DMS53 treated with DMSO at 0.1 percent for 48 hours (cell line): ENCODE data around the gene TMEM82.

Experiments
- DNase-seq: peaks from one replicate; lab custom pipeline; 2025; ENCODE audit not compliant: unreplicated experiment; lab: John Stamatoyannopoulos, UW

The TMEM82 gene

DNA sequence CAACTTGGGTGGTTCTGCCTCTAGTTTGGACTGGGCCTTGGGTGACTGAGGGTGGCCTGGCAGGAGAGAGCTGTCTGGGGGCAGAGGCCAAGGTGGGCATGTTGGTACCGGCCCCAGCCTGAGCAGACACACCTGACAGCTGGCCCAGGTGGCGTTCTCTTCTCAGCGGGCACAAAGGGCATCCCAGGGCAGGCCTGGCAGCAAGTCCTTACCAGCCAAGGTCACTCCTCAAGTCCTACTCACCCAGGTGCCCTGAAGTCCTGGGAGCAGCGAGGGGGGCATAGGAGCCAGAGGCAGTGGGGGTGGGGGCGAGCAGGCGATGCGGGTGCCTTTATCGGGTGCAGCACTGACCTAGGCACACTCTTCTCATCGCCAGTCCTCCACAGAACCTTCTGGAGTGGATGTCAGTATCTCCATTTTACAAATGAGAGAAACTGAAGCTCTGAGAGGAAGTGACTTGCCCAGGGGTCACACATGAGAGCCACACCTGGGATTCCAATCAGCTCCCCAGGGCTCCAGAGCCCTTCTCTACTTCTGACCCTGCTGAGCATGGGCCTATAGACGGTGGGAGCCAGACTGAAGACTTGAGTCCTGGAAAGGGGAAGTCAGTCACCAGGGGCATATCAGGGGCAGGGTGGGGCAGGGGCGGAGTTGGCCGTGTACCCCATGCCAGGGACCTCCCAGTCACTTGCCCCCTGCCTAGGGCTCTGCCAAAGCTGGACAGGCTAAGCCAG is 6.8 kb upstream of the TMEM82 start:
- peak; percentile 15 for DNase-seq

DNA sequence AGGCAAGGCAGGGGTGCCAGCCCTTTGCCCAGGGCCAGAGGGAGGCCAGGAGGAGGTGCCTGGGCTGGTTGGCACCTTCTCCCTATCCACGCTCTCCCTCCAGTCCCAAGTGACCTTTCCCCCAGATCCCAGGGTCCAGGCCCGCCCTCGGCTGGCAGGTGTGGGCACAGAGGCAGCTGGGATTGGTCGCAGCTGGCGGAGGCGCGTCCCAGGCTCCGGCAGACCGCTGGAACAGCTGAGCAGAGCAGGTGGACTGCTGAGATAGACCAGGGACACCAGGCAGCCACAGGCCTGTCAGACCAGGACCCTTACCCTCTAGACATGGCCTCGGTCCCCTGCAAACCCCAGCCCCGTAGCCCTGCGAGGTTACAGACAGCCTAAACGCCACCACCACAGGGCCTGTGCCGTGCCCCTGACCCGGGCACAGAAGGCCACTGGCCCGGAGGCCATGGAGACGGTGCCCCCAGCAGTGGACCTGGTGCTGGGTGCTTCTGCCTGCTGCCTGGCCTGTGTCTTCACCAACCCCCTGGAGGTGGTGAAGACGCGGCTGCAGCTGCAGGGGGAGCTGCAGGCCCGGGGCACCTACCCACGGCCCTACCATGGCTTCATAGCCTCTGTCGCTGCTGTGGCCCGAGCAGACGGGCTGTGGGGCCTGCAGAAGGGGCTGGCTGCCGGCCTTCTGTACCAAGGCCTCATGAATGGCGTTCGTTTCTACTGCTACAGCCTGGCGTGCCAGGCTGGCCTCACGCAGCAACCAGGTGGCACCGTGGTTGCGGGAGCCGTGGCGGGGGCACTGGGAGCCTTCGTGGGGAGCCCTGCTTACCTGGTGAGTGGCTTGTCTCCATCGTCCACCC is 6.0 kb upstream of the TMEM82 start, which contains the start of gene SLC25A34:
Gene SLC25A34 (plus strand): TSS at position 221 of the 854 bp plus-strand sequence. CDS start 228 bp downstream, at position 449.
- peak; percentile 93 for DNase-seq

DNA sequence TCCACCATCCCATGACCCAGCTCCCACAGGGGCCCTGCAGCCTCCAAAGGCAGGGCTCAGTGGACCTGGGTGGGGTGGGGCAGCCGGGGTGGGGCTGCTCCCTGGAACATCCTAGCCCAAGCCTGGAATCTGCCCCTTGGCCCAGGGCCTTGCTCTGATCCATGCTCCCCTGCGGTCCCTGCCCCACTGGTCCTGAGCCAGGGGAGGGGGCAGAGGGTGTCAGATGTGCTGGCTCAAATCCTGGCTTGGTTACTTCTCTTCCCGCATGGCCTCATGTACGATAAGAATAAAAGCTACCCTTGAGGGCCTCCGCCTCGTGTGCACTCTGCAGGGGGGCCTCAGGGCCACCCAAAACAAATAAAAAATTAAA is 5.4 kb upstream of the TMEM82 start:
- no peak for DNase-seq

DNA sequence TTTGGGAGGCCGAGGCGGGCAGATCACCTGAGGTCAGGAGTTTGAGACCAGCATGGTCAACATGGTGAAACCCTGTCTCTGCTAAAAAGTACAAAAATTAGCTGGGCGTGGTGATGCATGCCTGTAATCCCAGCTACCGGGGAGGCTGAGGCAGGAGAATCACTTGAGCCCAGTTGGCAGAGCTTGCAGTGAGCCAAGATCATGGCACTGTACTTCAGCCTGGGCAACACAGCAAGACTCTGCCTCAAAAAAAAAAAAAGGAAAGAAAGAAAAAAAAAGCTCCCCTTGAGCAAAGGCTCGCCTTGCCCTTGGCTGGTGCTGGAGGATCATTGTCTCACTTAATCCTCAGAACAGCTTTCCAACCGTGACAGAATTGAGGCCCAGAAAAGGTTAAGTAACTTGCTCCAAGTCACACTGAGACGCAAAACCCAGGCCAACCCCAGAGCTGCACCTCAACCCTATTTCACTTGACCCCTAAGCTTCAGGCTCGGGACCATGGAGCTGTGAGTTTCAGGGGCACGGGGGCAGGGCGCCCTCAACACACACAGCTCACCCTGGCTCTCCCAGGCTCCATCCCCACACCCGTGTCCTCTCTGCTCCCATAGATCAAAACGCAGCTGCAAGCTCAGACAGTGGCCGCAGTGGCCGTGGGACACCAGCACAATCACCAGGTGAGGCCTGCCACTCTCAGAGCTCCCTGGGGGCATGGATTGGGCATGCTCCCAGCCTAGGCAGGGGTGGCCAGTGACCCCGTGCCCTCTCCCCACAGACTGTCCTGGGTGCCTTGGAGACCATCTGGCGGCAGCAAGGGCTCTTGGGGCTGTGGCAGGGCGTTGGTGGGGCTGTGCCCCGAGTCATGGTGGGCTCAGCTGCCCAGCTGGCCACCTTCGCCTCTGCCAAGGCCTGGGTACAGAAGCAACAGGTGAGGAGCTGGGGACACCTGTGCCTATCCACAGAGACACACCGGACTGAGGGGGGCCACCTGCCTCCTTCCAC is 4.7 kb upstream of the TMEM82 start:
- DNase-seq = no peak

DNA sequence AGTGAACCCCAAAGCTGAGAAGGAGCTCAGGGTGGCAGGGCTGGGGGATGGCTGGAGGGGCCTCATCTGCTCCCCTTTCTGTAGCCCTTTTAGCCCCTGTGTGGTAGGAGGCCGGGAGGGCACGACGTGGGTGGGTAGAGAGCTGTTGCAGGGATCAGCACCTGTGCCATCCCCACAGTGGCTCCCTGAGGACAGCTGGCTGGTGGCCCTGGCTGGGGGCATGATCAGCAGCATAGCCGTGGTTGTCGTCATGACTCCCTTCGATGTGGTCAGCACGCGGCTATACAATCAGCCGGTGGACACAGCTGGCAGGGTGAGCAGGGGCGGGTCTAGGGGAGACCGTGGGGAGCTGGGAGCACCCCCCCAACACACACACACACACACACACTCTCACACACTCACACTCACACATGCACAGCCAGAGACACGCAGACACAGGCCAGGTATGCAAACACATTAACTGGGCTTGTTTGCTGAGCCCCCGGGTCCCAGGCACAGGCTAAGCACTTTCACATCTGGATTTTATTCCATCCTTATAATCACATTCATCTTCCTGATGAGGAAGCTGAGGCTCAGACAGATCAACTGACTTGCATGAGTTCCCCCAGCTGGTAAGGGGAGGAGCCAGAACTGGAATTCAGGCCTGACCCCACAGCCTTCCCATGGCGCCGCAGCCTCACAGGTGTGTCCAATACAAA is 3.7 kb upstream of the TMEM82 start:
- DNase-seq = no peak

DNA sequence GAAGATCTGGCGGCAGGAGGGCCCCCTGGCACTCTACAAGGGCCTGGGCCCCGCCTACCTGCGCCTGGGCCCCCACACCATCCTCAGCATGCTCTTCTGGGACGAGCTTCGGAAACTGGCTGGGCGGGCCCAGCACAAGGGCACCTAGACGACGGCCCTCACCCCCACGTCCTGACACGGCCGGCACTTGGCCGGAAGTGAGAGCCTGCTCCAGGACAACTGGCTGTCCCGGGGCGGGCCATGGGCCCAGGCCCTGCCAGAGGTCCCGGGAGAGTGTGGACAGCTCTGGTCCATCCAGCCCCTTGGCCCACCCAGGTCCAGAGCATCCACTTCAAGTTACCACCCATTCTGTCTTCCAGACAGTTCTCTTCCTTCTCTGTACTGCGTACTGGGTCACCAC is 3.0 kb upstream of the TMEM82 start:
- DNase-seq = no peak

DNA sequence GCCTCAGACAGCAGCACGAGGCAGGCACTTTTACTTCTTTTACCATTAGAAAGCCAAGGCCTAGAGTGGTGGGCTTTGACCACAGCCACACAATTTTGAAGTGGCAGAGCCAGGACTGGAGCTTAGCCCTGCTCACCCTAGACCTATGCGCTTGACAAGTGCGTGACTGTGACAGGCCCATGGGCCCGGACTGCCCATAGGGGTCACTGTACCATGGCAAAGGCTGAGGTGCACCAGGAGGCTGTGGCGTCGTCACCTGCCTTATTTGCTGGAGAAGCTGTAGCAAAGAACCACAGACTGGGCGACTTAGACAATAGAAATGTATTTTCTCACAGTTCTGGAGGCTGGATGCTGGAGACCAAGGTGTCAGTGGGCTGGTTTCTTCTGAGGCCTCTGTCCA is 2.6 kb upstream of the TMEM82 start:
- DNase-seq = no peak

DNA sequence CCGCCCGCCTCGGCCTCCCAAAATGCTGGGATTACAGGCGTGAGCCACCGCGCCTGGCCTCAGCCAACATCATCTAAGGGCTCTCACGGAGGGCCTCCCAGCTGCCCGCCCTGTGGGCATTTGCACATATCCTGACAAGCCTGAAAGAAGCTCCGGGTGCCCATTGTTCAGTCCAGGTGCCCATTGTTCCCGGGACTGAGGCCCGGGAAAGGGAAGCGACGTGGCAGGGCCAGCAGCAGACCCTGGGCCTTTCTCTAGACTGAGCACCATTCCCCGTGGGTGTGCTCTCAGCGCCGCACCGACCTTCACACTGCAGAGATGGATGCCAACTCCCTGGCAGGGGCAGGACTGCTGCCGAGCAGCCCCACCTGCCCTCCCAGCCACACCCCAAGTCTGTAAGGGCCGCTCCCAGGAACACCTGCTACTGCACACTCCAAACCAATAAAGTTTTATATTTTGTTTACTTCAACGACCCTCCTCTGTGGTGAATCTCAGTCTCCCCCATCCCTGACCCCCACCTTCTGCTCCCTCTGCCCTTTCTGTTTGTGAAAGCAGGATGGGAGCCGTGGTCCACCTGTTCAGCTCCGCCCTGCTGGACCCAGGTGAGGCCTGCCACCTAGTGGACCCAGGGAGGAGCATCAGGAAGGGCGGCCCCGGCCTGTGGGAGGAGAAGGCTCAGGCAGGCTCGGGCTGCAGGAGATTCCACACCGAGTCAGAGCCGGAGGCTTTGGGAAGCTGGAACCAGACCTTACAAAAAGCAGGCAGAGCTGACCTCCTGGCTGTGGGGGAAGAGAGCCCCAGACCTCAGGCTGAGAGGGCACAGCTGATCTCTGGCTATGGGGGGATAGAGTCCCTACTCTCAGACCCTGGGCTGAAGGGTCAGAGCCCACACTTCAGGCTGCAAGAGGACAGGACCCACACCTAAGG is 1.1 kb upstream of the TMEM82 start:
- peak; percentile 83 for DNase-seq

DNA sequence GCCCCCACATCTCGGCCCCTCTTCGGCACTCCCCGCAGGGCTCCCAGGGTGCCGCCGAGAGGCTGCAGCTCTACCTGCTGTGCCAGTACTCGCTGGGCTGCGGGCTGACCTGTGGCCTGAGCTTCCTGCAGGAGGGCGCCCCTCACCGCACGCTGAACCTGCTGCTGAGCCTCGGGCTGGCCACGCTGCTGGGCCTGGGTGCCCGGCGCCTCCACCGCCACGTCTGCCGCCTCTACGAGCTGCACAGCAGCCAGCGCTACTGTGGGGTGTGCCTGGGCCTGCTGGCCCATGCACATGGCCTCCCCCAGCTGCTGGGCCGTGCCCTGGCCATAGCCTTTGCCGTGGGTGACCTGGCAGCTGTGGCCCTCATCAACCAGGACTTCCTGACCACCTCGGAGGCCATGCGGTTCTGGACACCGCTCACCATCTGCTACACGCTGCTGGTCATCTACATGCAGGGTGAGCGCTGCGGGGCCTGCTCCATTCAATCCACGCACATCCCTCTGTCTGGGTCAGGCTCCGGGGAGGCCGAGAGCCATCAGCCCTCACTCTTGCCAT is 1.9 kb downstream of the TMEM82 start:
- DNase-seq = no peak

DNA sequence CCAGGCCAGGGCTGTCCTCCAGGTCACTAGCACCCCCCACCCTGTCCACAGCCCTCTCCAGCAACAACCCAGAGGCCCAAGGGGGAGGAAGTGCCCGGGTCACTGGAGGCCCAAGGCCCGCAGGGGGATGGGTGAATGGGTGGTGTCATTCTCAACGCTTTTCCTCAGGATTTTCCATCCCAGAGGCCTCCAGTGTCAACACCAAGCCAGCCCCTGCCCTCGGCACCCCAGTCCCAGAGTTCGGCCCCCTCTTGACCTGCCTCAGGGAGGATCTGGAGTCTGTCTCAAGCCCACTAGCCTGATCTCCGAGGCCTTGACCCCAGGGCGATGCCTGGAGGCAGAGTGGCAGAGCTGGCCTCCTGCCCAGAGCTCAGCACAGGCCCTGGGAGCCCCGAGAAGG is 5.1 kb downstream of the TMEM82 start:
- DNase-seq = no peak

DNA sequence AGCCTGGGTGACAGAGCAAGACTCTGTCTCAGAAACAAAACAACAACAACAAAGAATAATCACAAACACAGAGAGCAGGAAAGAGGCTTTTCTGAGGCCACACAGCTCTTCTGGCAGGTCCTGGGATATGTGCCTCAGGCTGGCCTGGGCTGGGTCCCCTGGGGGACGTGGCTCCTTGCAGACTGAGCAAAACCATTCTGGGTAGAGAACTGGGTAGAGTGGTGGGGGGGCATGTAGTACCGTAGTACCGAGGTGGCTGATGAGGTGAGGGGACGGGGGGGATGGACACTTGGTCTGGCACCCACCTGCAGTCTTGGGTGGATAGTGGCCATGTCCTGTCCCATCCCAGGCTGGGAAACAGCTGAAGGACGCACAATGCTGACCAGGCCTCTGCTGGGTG is 6.0 kb downstream of the TMEM82 start:
- DNase-seq = no peak

DNA sequence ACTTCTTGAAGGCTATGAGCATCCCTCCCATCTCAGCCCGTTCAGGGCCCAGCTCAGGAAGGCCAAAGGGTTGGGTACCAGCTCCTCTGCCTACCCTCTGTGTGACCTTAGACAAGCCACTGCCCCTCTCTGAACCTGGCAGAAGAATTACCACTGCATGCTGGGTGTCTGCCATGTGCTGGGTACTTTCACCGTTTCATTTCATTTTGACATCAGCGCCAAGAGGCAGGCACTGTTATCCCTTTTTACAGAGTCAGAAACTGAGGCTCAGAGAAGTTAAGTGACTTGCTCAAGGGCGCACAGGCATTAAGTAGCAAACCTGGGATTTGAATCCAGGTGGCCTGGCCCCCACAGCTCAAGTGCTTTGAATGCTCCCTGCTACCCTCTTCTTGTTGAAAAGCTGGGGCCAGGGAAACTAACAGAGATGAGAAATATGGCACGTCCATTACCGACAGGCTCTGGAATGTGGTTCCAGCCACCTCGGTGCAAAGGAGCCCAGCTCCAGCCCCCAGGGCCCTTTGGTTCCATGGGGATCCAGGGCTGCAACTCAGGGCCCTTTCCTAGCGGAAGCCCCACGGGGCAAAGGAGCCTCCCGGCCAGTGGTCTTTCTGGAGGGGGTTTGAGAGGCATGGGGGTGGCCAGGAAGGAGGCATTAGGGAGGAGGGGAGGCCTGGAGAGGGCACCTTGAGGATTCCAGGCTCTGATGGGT is 6.5 kb downstream of the TMEM82 start:
- DNase-seq = no peak

DNA sequence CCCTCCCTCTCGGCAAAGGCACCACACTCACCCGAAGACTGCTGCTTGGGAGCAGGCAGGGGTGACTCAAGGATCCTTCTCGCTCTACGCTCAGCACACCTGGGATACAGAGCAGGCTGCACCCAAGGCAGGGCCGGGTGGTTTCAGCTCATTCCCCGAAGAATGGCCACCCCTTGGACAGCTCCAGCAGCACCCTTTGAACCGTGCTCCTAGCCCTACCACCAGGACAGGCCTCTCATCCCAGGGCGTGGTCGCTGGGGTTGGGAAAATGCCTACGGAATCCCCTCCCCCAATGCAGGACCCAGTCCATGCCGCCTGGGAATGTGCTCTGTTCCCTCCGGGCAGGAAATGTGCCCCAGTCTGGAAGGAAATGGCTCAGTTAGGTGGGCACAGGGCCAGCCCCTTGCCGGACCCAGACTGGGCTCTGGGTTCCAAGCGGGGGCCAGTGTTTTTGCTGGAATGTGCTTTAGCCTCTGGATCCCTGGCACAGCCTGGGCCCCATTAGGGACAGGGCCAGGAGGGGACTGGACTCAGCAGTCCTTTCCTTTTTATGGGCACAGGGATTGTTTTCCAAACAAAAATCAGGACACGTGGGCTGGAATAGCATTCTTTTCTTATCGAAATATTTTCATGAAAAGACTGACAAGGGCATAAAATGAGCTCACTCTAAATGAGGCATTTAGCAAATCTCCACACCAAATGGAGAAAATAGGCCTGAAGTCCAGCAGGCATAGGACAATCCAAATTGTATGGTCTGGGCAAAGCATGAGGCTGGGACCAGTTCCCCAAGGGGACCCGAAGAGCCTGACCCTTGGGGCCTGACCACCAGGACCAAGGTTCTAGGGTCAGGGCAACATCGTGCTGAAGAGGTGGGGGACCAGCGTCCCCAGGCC is 7.3 kb downstream of the TMEM82 start:
- DNase-seq = no peak

DNA sequence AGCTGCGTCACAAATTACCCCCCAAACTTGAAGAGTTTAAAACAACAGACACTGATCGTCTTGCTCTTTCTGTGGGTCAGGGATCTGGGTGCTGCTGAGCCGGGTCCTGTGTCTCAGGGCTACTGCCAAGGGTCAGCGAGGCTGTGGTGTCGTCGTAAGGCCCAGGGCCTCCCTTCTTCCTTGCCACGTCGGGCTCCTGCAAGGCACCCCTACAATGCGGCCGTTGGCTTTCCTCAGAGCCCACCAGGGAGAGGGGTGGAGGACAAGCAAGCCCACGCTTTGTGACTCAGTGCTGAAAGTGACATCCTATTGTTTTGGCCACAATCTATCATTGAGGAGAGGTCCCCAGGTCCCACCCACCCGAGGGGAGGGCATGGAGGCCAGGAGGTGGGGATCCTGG is 8.6 kb downstream of the TMEM82 start:
- DNase-seq = no peak

DNA sequence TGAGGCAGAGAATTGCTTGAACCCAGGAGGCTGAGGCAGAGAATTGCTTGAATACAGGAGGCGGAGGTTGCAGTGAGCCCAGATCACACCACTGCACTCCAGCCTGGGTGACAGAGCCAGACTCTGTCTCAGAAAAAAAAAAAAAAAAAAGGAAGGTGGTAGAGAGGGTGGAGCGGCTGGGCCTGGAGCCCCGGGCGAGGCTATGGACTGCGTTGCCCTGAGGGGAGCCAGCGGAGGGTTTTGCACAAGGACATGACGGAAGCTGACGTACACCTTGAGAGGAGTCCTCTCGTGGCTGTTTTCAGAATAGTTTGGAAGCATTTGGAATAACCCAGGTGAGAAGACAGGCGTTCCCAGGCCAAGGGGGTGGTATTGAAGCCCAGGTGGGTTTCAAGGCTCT is 9.4 kb downstream of the TMEM82 start:
- no peak for DNase-seq

DNA sequence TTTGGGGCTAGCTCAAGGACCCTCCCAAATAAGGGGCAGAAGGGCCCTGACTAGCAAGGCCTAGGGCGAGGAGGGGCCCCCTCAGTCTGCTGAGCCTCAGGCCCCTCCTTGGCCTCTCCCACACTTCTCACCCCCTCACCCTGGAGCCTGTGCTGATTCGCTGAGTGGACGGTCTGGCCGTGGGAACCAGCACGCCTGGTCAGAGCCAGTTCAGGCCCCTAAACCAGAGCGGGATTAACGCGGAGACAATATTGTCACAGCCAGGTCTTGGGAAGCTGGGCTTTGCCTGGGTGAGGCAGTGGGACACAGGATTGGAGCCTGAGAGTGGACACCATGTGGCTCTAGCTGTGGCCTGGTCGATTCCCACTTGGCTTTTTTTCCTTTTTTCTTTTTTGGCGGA is 11.5 kb downstream of the TMEM82 start:
- no peak for DNase-seq

DNA sequence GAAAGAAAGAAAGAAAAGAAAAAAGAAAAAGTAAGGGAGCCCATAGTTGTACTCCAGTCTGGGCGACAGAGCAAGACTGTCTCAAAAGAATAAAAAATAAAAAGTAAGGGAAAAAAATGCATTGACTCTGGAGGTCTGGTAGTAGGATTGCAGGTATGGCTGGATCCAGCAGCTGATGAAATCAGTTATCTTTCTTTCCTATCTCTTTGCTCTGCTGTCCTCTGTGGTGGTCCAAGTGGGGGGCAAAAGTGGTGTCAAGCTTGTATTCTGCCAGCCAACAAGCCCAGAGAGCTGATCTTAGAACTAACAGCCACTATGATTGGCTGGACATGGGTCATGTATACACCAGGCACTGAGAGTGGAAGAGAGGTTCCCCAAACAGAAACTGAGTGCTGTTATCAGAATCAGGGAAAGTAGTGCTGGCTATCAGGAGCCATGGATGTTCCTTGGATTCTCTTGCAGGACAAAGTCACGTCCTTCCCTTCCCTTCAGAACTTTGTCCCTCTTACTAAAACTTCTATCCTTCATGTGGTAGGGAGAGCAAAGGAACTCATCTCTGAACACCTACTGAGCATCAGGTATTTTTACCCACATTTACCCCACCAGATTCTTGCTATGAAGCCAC is 12.8 kb downstream of the TMEM82 start:
- DNase-seq = no peak
